SJSA1 (cell line): ENCODE data around the gene FCN1. TPM values are rescaled to one million over a fixed set of nuclear protein-coding genes. Genes with fewer than 3 reads are reported as not detected.
"Not testable (repeated sequence)": the region's sequence is repeated elsewhere in the genome, so short reads cannot be mapped to it uniquely, and the experiment has no call there.

Experiments
- DNase-seq, 2 experiments: peaks; one replicate each; pipeline ENCODE4 v3.0.0-alpha.2; 2015 to 2020; ENCODE audit warnings: low spot score in 2 of 2, low read depth in 1 of 2
- H3K27ac ChIP-seq: fragments of 250-450 bp; sonication (Bioruptor Pico); 2 replicates; pipeline ENCODE4 v1.5.1; 2020; ENCODE audit warnings: mild to moderate bottlenecking, moderate library complexity
- H3K27me3 ChIP-seq: fragments of 250-450 bp; sonication (Bioruptor Pico); replicated peaks from 2 replicates; pipeline ENCODE4 v1.5.1; 2020; ENCODE audit warnings: mild to moderate bottlenecking, moderate library complexity
- H3K36me3 ChIP-seq: fragments of 250-450 bp; sonication (Bioruptor Pico); 2 replicates; pipeline ENCODE4 v1.5.1; 2020; ENCODE audit warnings: mild to moderate bottlenecking
- H3K4me1 ChIP-seq: fragments of 250-450 bp; sonication (Bioruptor Pico); replicated peaks from 2 replicates; pipeline ENCODE4 v1.6.1; 2021; ENCODE audit warnings: mild to moderate bottlenecking
- H3K4me3 ChIP-seq: fragments of 250-450 bp; sonication (Bioruptor Pico); 2 replicates; pipeline ENCODE4 v1.5.1; 2020; ENCODE audit warnings: mild to moderate bottlenecking
- H3K9me3 ChIP-seq: fragments of 250-450 bp; sonication (Bioruptor Pico); replicated peaks from 2 replicates; pipeline ENCODE4 v1.5.1; 2020; ENCODE audit warnings: mild to moderate bottlenecking
- total RNA-seq: library from RNA; depleted of rRNA; stranded (reverse); fragments of >200 nt; shearing (Covaris generic); gene quantifications from 2 replicates; pipeline ENCODE4 v1.2.3, GENCODE V29; 2014

The FCN1 gene
- total RNA-seq, 1 experiment from 2014 or later, result not detected

DNA sequence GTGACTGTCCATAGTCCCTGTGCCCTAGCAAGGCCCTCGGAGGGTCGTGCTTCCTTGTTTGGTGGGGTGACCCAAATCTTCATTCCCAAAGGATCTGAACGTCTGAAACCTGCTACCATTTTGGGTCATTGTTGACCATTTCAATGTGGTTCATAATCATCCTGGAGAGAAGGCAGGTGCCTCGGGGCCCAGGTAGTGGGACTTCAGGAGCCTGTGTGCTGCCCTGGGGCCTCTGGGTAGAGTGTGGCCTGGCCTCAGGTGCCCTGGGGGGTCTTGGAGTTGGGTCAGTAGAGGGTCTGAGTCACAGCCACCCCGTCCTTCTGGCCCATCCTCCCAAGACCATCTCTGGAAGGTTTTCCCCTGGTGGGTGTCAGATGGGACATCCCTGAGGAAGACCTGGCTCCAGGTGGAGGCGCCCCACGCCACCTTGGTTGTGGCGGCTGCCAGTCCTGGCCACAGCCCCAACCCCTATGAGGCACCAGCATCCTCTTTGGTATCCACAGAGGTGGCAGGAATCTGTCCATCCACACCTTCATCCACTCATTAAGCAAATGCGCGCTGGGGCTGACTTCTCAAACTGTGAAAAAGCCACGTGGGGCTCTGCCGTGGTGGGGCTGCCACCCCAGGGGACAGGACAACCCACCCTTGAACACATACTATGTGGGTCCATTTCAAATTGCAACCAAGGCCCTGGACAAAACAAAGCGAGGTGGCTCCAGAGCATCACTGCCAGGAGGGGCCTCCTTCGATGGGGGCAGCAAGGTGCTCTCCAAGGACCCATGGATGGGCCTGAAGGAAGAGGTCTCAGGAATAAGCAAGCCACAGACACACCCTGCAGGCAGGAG lies 41.6 kb upstream of the FCN1 start:
- no peak overlapping the region for H3K4me3 ChIP-seq
- H3K36me3 ChIP-seq, result no peaks in the 10 kb centered on the region
- DNase-seq, result no peak

DNA sequence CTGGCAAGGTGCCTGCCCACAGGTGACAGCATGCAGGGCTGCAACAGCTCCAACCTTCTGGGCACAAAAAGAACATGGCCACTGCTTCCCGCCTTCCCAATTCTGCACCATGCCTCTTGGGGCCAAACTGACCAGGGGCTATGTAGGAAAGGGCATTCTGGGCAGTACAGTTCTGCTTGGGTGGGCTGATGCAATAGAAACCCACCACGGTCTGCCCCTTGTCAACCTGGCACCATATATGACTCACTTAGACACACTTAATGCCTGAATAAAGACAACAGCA lies 40.2 kb upstream of the FCN1 start:
- H3K27ac ChIP-seq, result no peak overlapping the region
- no peak overlapping the region for H3K4me3 ChIP-seq
- no peaks in the 10 kb centered on the region for H3K36me3 ChIP-seq
- H3K27me3 ChIP-seq, result peaks cover 5% of the 10 kb centered on the region; the same call in 1 of the 2 replicates
- H3K4me1 ChIP-seq, result no peaks in the 10 kb centered on the region
- no peaks in the 10 kb centered on the region for H3K9me3 ChIP-seq
- no peak for DNase-seq

More for the DNA sequence above, 41.6 kb upstream of the FCN1 start:
- Histone ChIP-seq H3K27ac (no peak overlapping the region), H3K9me3 (no peaks in the 10 kb centered on the region), H3K27me3 (peaks cover 5% of the 10 kb centered on the region; the same call in 1 of the 2 replicates), H3K4me1 (no peaks in the 10 kb centered on the region)

DNA sequence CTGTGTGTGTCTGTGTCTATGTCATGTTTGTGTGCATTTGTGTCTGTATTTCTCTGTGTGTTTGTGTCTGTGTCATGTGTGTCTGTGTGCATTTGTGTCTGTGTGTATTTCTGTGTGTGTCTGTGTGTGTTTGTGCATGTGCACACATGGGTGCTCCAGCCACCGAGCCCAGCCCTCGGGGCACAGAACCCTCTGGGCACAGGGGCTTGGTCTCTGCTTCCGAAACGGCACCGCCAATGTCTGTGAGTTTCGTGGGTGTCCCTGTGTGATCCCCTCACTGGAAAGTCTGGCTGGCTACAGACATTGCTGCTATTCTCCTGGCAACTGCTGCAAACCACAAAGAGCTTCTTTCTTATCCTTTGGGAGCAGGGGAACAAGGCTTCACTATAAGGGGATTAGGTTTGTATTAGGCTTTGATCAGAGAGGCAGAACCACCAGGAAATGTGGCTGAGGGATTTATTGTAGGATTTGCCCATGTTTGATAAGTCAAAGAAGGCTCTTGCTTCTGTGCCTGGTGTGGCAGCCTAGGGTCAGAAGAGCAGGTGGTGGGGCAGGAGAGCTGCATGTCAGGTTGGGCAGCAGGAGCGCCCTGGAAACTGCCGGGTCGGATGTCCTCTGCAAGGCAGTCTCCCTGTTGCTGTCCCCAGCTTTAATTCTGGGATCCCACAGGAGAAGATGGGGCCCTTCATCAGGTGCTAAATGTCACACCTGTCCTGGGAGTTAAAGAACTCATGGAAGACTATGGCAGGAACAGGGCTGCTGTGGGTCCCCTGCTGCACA lies 39.6 kb upstream of the FCN1 start:
- H3K36me3 ChIP-seq, result no peaks in the 10 kb centered on the region
- H3K27ac ChIP-seq, result no peak overlapping the region
- DNase-seq, result no peak
- H3K4me3 ChIP-seq, result no peak overlapping the region
- H3K9me3 ChIP-seq, result no peaks in the 10 kb centered on the region
- H3K4me1 ChIP-seq, result no peaks in the 10 kb centered on the region
- peaks cover 5% of the 10 kb centered on the region; the same call in 1 of the 2 replicates for H3K27me3 ChIP-seq

DNA sequence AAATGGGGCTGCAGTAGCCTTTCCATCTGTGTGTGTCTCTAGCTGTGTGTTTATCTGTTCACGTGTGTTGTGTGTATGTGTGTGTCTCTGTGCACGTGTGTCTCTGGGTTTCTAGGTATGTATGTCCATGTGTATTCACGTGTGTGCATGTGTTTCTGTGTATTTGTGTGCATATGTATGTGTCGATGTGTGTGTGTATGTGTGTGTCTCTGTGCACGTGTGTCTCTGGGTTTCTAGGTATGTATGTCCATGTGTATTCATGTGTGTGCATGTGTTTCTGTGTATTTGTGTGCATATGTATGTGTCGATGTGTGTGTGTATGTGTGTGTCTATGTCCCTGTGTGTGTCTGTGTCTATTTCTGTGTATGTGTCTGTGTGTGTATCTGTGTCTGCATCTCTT lies 38.7 kb upstream of the FCN1 start:
- not testable (repeated sequence) for H3K9me3 ChIP-seq, DNase-seq, H3K27ac ChIP-seq, H3K4me3 ChIP-seq, H3K4me1 ChIP-seq, H3K27me3 ChIP-seq, H3K36me3 ChIP-seq

DNA sequence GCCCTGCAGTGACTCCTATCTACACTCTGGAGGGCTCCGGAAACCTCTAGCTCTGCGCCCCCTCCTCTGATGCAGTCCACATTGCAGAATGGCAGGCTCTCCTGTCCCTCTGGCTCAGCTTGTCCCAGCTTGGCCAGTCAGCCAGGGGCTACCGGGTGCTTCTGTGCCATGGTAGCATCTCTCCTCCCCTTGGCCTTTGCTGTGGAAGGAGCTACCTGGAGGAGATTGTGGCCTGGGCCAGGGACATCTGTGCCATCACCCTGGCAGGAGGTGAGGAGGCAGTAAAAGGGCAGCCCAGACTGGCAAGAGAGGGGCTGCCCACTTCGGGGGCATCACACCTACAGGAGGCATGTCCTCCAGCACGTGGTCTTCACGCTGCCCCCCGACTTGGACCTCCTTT lies 38.1 kb upstream of the FCN1 start:
- no peak for DNase-seq
- Histone ChIP-seq H3K9me3 (no peaks in the 10 kb centered on the region), H3K4me3 (no peak overlapping the region), H3K27me3 (no peaks in the 10 kb centered on the region; the same call in 1 of the 2 replicates), H3K27ac (no peak overlapping the region), H3K4me1 (no peaks in the 10 kb centered on the region), H3K36me3 (no peaks in the 10 kb centered on the region)

DNA sequence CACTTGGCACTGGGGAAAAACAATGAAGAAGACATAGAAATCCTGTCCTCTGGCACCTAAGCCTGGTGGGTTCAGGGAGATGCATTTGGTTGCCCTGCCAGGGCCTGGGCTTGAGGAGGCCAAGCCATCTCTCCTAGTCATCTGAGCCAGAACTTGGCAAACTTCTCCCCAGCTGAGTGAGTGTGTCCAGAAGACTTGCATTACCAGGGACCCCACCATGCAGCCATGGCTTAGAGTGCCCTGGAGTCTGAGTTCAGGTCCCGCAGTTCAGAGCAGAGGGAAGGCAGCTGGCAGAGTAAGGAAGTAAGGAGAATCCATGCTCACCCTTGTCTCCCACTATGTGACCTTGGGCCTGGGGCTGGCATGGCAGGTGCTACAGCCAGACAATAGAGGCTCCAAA lies 37.4 kb upstream of the FCN1 start:
- Histone ChIP-seq H3K4me1 (no peaks in the 10 kb centered on the region), H3K36me3 (no peaks in the 10 kb centered on the region)

DNA sequence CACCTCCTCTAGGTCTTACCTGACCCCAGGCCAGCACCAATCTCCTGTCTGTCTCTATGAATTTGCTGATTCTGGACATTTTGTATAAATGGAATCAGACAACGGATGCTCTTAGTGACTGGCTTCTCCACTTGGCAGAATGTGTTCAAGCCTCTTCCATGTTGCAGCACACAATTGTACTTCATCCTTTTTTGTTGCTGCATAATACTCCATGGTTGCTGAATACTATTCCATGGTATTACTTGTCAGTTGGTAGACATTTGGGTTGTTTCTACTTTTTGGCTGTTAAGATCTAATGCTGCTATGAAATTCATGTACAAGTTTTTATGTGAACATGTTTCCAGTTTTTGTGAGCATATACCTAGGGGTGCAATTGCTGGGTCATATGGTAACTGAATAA lies 34.3 kb upstream of the FCN1 start:
- no peak for DNase-seq
- H3K9me3 ChIP-seq, result no peaks in the 10 kb centered on the region
- H3K27ac ChIP-seq, result no peak overlapping the region
- no peak overlapping the region for H3K4me3 ChIP-seq
- H3K36me3 ChIP-seq, result no peaks in the 10 kb centered on the region
- H3K27me3 ChIP-seq, result peaks cover 3% of the 10 kb centered on the region; the same call in 1 of the 2 replicates
- H3K4me1 ChIP-seq, result no peaks in the 10 kb centered on the region

More for the DNA sequence above, 37.4 kb upstream of the FCN1 start:
- Histone ChIP-seq H3K4me3 (no peak overlapping the region), H3K27ac (no peak overlapping the region), H3K27me3 (no peaks in the 10 kb centered on the region; the same call in 1 of the 2 replicates), H3K9me3 (no peaks in the 10 kb centered on the region)
- no peak for DNase-seq

DNA sequence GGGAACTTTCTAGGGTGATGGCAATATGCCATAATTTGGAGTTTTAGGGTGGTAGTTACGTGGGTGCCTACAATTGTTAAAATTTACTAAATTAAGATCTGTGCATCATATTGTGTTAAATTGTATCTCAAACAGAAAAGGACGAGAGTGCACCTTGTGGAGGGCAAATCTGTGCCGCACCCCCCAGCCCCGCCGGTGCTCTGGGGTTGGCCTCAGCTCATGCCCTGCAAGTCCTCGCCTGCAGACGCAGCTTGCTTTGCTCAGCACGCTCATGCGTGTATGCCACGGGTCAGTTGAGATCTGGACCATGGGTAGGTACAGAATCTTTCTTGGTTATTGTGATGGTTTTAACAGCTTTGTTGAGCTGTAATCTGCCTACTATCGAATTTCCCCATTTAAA lies 33.7 kb upstream of the FCN1 start:
- Histone ChIP-seq H3K4me1 (no peaks in the 10 kb centered on the region), H3K36me3 (no peaks in the 10 kb centered on the region), H3K27ac (no peak overlapping the region), H3K4me3 (no peak overlapping the region), H3K27me3 (peaks cover 3% of the 10 kb centered on the region; the same call in 1 of the 2 replicates), H3K9me3 (no peaks in the 10 kb centered on the region)
- DNase-seq, result no peak

DNA sequence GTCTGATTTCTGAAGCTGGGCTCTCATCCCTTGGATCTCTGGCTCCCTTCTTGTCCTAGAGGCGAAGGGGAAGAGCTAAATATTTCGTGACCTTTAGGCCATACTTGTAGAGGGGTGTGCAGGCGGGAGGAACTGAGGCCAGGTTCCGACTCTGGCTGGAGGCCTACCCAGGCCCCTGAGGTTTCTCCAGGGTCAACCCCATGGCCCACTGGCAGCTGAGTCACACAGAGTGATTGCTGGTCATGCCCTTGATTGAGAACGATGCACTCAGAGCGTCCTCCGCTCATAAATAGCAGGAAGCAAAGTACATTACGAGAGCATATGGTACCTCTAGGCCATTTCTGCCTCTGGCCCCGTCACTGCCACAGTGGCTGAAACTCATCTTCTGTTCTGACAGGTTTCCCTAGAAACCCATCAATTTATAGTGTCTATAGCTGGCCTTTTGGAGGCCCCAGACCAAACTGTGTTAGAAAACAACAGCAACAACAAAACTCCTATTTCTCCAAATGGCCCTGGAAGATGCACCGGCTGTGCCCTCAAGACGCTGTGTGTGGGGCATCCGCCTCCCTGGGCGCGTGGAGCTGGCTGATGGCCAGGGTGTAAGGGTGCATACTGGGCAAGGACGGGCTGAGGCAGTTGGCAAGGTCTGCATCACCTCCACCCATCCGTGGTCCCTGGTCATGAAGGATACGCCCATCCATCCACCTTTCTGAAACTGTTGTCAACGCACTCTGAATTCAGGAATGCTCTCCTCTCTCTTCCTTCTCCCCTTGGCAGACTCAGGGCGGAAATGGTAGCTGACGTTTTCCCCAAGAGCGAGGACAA lies 32.9 kb upstream of the FCN1 start:
- no peaks in the 10 kb centered on the region for H3K36me3 ChIP-seq
- no peak overlapping the region for H3K4me3 ChIP-seq
- H3K27me3 ChIP-seq, result peaks cover 6% of the 10 kb centered on the region; the same call in 1 of the 2 replicates
- no peak for DNase-seq
- no peaks in the 10 kb centered on the region for H3K4me1 ChIP-seq
- no peaks in the 10 kb centered on the region for H3K9me3 ChIP-seq
- no peak overlapping the region for H3K27ac ChIP-seq

DNA sequence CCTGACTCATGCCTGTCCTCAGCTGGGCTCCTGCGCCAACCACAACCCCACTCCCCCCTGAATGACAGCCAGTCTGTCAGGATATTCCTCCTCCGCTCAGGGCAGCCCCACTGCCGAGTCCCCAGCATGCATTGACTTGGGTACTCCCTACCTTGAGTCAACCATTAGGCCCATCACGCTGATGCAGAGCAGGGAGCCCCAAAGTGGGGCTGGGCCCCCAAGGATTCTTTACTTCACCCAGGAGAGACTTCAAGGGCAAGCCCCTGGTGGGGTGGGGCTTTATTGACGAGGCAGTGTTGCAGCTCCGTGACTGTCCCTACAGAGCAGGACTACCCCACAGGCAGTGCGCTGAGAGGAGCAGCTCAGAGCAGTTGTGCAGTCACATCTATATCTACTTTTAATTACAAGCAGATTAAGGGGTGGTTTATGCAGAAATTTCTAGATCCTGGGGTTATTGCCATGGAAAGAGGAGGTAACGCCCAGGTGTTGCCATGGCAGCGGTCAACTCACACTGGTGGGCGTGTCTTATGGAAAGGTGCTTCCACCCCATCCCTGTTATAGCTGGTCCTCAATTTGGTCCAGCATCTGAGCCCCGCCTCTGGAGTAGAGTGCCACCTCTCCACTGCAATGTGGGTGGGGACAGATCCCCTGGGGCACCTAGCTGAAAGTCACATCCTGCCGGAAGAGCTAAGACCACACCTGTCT lies 32.1 kb upstream of the FCN1 start:
- no peaks in the 10 kb centered on the region for H3K9me3 ChIP-seq
- DNase-seq, result no peak
- peaks cover 6% of the 10 kb centered on the region; the same call in 1 of the 2 replicates for H3K27me3 ChIP-seq
- no peaks in the 10 kb centered on the region for H3K4me1 ChIP-seq
- no peaks in the 10 kb centered on the region for H3K36me3 ChIP-seq
- no peak overlapping the region for H3K4me3 ChIP-seq
- no peak overlapping the region for H3K27ac ChIP-seq

DNA sequence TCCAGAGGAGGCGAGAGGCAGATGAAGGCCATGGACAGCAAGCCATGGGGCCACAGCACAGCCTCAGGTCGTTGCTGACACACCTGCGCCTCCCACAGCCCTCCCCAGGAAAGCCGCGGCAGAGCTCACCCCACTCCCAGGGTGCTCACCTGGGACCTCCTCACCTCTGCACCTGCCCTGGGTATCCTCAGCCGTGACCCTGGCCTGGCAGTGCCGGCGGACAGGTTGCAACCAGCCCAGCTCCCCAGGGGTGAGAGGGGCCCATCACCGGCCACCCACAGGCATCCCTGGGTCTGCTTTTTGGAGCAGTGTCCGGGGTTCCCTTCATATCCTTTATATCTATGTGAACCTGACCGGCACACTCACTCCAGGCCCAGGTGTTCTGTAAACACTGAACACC lies 30.4 kb upstream of the FCN1 start:
- DNase-seq, result no peak
- Histone ChIP-seq H3K4me1 (no peaks in the 10 kb centered on the region), H3K9me3 (no peaks in the 10 kb centered on the region), H3K27me3 (peaks cover 14% of the 10 kb centered on the region; the same call in 1 of the 2 replicates), H3K36me3 (no peaks in the 10 kb centered on the region), H3K4me3 (no peak overlapping the region), H3K27ac (no peak overlapping the region)

DNA sequence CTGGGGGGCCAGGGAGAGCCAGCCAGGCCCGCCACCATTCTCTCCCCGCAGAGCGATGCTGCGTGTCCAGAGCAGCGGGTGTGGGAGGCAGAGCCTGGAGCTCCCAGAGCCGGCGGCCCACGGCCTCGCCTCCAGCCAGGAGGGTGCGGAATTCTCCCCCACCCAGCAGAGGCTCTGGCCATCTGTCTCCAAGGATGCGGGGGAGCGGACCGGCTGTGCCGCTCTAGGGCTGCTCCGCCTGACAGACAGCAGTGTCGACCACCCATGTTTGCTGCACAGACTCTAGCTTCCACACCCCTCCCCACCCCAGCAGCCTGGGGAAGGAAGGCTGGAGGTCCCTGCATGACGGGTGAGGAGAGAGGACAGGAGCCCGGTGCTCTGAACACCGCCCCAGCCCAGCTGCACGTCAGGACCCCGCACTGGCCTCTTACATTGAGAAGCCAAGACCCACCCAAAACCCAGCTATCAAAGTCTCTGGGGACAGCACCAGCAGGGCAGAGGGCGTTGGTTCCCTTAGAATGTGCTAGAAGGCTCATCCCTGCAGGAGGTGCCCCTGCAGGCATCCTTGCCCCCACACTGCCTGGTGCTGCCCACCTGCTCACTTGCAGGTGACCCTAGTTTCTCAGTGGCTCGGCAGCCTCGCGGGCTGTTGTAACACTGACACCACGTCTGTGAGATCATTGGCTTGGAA lies 29.7 kb upstream of the FCN1 start:
- Histone ChIP-seq H3K36me3 (no peaks in the 10 kb centered on the region), H3K4me3 (no peak overlapping the region), H3K27ac (no peak overlapping the region), H3K4me1 (no peaks in the 10 kb centered on the region), H3K9me3 (no peaks in the 10 kb centered on the region), H3K27me3 (peaks cover 20% of the 10 kb centered on the region)
- DNase-seq, result no peak

DNA sequence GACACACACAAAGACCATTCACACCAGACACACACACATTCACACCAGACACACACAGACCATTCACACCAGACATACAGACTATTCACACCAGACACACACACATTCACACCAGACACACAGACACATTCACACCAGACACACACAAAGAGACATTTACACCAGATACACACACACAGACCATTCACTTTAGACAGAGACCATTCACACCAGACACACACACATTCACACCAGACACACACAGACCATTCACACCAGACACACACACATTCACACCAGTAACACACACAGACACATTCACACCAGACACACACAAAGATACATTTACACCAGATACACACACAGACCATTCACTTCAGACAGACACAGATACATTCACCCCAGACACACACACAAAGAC lies 29.0 kb upstream of the FCN1 start:
- H3K36me3 ChIP-seq, result no peaks in the 10 kb centered on the region
- no peaks in the 10 kb centered on the region for H3K4me1 ChIP-seq
- DNase-seq, result no peak
- H3K27me3 ChIP-seq, result peaks cover 25% of the 10 kb centered on the region
- H3K27ac ChIP-seq, result no peak overlapping the region
- no peaks in the 10 kb centered on the region for H3K9me3 ChIP-seq
- H3K4me3 ChIP-seq, result no peak overlapping the region
